ENCODE measurements around the gene KIF5A.

Gene KIF5A

GRCh38 chr12:57614178-57614947 lies 64.5 kb downstream of the KIF5A start:
- no peaks in the 10 kb centered on the region for H3K79me2 ChIP-seq (ENCODE audit: insufficient read depth, low read length)
- H3K4me1 ChIP-seq (ENCODE audit: insufficient read depth, low read length, poor library complexity, severe bottlenecking): peaks cover 27% of the 10 kb centered on the region
- H3K36me3 ChIP-seq (ENCODE audit: insufficient read depth, low read length): no peaks in the 10 kb centered on the region
- no peaks in the 10 kb centered on the region for H4K20me1 ChIP-seq (ENCODE audit: insufficient read depth, low read length, poor library complexity, severe bottlenecking)
- no peaks in the 10 kb centered on the region for H3K9me3 ChIP-seq (ENCODE audit: insufficient read depth, low read depth, low read length)
- TF ChIP-seq EZH2phosphoT487 (IDR thresholded peaks at IDR 0.05; ENCODE audit: borderline replicate concordance) (no peak), CTCF (conservative IDR thresholded peaks at IDR 0.05; ENCODE audit: low read length) (no peak)
- no peaks in the 10 kb centered on the region for H3K9me2 ChIP-seq (replicated peaks; ENCODE audit: low read depth, low read length)
- no peak overlapping the region for H2AFZ ChIP-seq (ENCODE audit: low read length)
- H3K4me3 ChIP-seq (ENCODE audit: low read length, poor library complexity, severe bottlenecking): no peak overlapping the region
- H3K9ac ChIP-seq (ENCODE audit: low read depth, low read length, poor library complexity, severe bottlenecking): no peak overlapping the region
- H3K4me2 ChIP-seq (ENCODE audit: low read depth, low read length, poor library complexity, severe bottlenecking): no peak overlapping the region
- no peaks in the 10 kb centered on the region for H3F3A ChIP-seq (ENCODE audit: low read depth)
- H3K27me3 ChIP-seq (ENCODE audit: insufficient read depth, low read length, poor library complexity, severe bottlenecking): no peaks in the 10 kb centered on the region

- Histone ChIP-seq H3F3A (ENCODE audit: low read depth) (no peaks in the 10 kb centered on the region), H4K20me1 (ENCODE audit: insufficient read depth, low read length, poor library complexity, severe bottlenecking) (no peaks in the 10 kb centered on the region), H3K27me3 (ENCODE audit: insufficient read depth, low read length, poor library complexity, severe bottlenecking) (no peaks in the 10 kb centered on the region), H3K9me3 (ENCODE audit: insufficient read depth, low read depth, low read length) (no peaks in the 10 kb centered on the region), H3K36me3 (ENCODE audit: insufficient read depth, low read length) (no peaks in the 10 kb centered on the region), H3K9me2 (replicated peaks; ENCODE audit: low read depth, low read length) (no peaks in the 10 kb centered on the region), H3K79me2 (ENCODE audit: insufficient read depth, low read length) (no peaks in the 10 kb centered on the region), H3K9ac (ENCODE audit: low read depth, low read length, poor library complexity, severe bottlenecking) (no peak overlapping the region), H3K4me1 (ENCODE audit: insufficient read depth, low read length, poor library complexity, severe bottlenecking) (peaks cover 27% of the 10 kb centered on the region), H3K4me2 (ENCODE audit: low read depth, low read length, poor library complexity, severe bottlenecking) (no peak overlapping the region), H3K4me3 (ENCODE audit: low read length, poor library complexity, severe bottlenecking) (no peak overlapping the region), H2AFZ (ENCODE audit: low read length) (no peak overlapping the region)
- TF ChIP-seq EZH2phosphoT487 (IDR thresholded peaks at IDR 0.05; ENCODE audit: borderline replicate concordance) (no peak), CTCF (conservative IDR thresholded peaks at IDR 0.05; ENCODE audit: low read length) (no peak)
These were observed 65.2 kb downstream of the KIF5A start for GRCh38 chr12:57614948-57615500.

- Histone ChIP-seq H3K9ac (ENCODE audit: low read depth, low read length, poor library complexity, severe bottlenecking) (no peak overlapping the region), H3K79me2 (ENCODE audit: insufficient read depth, low read length) (no peaks in the 10 kb centered on the region), H3K9me3 (ENCODE audit: insufficient read depth, low read depth, low read length) (no peaks in the 10 kb centered on the region), H3K4me1 (ENCODE audit: insufficient read depth, low read length, poor library complexity, severe bottlenecking) (peaks cover 27% of the 10 kb centered on the region), H3F3A (ENCODE audit: low read depth) (no peaks in the 10 kb centered on the region), H4K20me1 (ENCODE audit: insufficient read depth, low read length, poor library complexity, severe bottlenecking) (no peaks in the 10 kb centered on the region), H3K27me3 (ENCODE audit: insufficient read depth, low read length, poor library complexity, severe bottlenecking) (no peaks in the 10 kb centered on the region), H3K4me3 (ENCODE audit: low read length, poor library complexity, severe bottlenecking) (no peak overlapping the region), H3K4me2 (ENCODE audit: low read depth, low read length, poor library complexity, severe bottlenecking) (no peak overlapping the region), H3K36me3 (ENCODE audit: insufficient read depth, low read length) (no peaks in the 10 kb centered on the region), H2AFZ (ENCODE audit: low read length) (no peak overlapping the region), H3K9me2 (replicated peaks; ENCODE audit: low read depth, low read length) (no peaks in the 10 kb centered on the region)
- TF ChIP-seq EZH2phosphoT487 (IDR thresholded peaks at IDR 0.05; ENCODE audit: borderline replicate concordance): no peak
- no peak for TF ChIP-seq CTCF (conservative IDR thresholded peaks at IDR 0.05; ENCODE audit: low read length)
These were observed 65.8 kb downstream of the KIF5A start for GRCh38 chr12:57615637-57616036.

All from Loucy (cell line).